ENCODE results near the gene FAM81B. TPM values are rescaled to one million over a fixed set of nuclear protein-coding genes. Genes with fewer than 3 reads are reported as not detected.

The FAM81B gene
- total RNA-seq, 4 donors from 2014 or later, result not detected

DNA sequence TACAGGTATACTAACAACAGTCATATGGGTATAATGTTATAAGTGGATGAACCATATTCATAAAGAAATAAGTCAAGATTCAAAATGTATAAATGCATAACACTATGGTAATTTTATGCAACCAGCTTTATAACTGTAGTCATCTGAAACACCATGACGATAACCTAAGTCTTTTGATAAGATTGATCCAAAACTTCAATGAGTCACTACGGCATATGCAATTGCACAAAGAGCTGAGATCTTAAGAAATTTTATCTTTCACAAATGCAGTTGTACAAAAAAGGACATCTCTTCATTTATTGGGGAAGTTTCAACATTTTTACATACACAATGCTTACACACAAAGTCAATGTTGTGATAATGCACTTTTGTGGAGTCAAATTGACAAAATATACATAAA, 20.3 kb downstream of the FAM81B start:
- H3K36me3 ChIP-seq, result no peaks in the 10 kb centered on the region
- intact Hi-C loops (cut with DNase I; ENCODE audit: low total_unique reads) (no loop called here), in situ Hi-C loops (cut with MboI; ENCODE audit: low sequenced_read_pairs in 4 of 4) (no loop called here)
- no peak overlapping the region for H3K27ac ChIP-seq
- H3K9me3 ChIP-seq, result no peaks in the 10 kb centered on the region
- DNase-seq (no peak), ATAC-seq (no peak)
- H3K4me3 ChIP-seq, result no peak overlapping the region
- no peaks in the 10 kb centered on the region for H3K27me3 ChIP-seq
- H3K4me1 ChIP-seq, result no peaks in the 10 kb centered on the region
- TF ChIP-seq POLR2A (IDR thresholded peaks at IDR 0.05), result no peak
- TF ChIP-seq, protein P1, sequence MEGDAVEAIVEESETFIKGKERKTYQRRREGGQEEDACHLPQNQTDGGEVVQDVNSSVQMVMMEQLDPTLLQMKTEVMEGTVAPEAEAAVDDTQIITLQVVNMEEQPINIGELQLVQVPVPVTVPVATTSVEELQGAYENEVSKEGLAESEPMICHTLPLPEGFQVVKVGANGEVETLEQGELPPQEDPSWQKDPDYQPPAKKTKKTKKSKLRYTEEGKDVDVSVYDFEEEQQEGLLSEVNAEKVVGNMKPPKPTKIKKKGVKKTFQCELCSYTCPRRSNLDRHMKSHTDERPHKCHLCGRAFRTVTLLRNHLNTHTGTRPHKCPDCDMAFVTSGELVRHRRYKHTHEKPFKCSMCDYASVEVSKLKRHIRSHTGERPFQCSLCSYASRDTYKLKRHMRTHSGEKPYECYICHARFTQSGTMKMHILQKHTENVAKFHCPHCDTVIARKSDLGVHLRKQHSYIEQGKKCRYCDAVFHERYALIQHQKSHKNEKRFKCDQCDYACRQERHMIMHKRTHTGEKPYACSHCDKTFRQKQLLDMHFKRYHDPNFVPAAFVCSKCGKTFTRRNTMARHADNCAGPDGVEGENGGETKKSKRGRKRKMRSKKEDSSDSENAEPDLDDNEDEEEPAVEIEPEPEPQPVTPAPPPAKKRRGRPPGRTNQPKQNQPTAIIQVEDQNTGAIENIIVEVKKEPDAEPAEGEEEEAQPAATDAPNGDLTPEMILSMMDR (IDR thresholded peaks at IDR 0.05 in 4 of 5, conservative IDR thresholded peaks at IDR 0.05 in 1 of 5), result no peak

DNA sequence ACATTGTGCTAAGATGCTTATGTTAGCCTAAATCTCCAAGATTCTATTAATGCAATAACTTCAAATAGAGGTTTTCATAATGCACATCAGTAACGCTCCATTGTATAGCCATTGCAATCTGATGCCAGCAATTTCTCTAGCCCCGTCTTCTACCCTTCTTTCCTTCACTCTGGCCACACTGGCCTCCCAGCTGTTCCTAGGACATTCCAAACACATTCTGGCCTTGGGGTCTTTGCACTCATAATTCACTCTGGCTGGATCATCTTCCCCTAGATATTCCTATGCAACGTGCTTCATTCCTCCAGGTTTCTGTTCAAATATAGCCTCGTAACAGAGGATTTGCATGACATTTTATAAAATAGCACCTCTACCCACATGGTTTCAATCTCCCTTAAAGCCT, 23.3 kb downstream of the FAM81B start:
- Histone ChIP-seq H3K36me3 (no peaks in the 10 kb centered on the region), H3K9me3 (no peaks in the 10 kb centered on the region), H3K4me1 (no peaks in the 10 kb centered on the region), H3K4me3 (no peak overlapping the region), H3K27ac (no peak overlapping the region), H3K27me3 (no peaks in the 10 kb centered on the region)
- in situ Hi-C loops (cut with MboI; ENCODE audit: low sequenced_read_pairs in 4 of 4), result no loop called here
- intact Hi-C loops (cut with DNase I; ENCODE audit: low total_unique reads), result no loop called here
- no peak for TF ChIP-seq POLR2A (IDR thresholded peaks at IDR 0.05)
- TF ChIP-seq, protein P1 (IDR thresholded peaks at IDR 0.05 in 4 of 5, conservative IDR thresholded peaks at IDR 0.05 in 1 of 5), result no peak
- DNase-seq, result no peak
- ATAC-seq, result no peak

DNA sequence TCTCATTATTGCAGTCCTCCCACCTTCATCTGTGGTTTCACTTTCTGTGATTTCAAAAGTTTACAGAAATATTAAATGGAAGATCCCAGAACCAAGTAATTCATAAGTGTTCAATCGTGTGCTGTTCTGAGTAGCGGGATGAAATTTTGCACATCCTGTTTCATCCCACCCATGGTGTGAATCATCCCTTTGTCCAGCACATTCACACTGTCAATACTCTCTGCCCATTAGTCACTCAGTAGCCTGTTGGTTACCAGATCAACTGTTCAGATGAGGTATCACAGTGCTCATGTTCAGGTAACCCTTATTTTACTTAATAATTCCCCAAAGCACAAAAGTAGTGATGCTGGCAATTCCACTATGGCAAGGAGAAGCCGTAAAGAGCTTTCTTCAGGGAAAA, 26.8 kb downstream of the FAM81B start:
- H3K27ac ChIP-seq, result no peak overlapping the region
- H3K27me3 ChIP-seq, result no peaks in the 10 kb centered on the region
- DNase-seq, result no peak
- no peaks in the 10 kb centered on the region for H3K4me1 ChIP-seq
- ATAC-seq, result no peak
- H3K4me3 ChIP-seq, result no peak overlapping the region
- TF ChIP-seq, protein P1 (IDR thresholded peaks at IDR 0.05 in 4 of 5, conservative IDR thresholded peaks at IDR 0.05 in 1 of 5), result no peak
- TF ChIP-seq POLR2A (IDR thresholded peaks at IDR 0.05), result no peak
- intact Hi-C loops (cut with DNase I; ENCODE audit: low total_unique reads) (no loop called here), in situ Hi-C loops (cut with MboI; ENCODE audit: low sequenced_read_pairs in 4 of 4) (no loop called here)
- H3K9me3 ChIP-seq, result no peaks in the 10 kb centered on the region
- H3K36me3 ChIP-seq, result no peaks in the 10 kb centered on the region

DNA sequence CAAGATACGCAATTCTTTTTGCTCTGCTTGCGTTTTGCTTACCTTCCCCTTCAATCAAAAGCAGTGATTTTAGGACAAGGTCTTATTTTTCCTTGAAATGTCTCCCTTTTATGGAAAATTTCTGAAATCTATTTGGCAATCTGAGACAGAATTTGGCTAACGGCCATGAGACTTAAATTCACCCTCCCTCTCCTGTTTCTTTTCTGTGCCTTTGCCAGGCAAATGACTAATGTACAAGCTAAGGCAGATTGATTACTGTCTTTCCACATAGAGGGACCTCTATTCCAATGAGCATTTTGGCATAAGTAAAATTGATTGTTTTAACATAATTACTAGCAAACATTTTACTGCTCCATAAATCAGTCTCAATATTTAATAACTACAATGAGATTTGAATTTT, 31.7 kb downstream of the FAM81B start:
- TF ChIP-seq POLR2A (IDR thresholded peaks at IDR 0.05), result no peak
- TF ChIP-seq, protein P1 (IDR thresholded peaks at IDR 0.05 in 4 of 5, conservative IDR thresholded peaks at IDR 0.05 in 1 of 5), result no peak
- H3K4me3 ChIP-seq, result no peak overlapping the region
- H3K27ac ChIP-seq, result no peak overlapping the region
- no peaks in the 10 kb centered on the region for H3K36me3 ChIP-seq
- DNase-seq (no peak), ATAC-seq (no peak)
- intact Hi-C loops (cut with DNase I; ENCODE audit: low total_unique reads) (no loop called here), in situ Hi-C loops (cut with MboI; ENCODE audit: low sequenced_read_pairs in 4 of 4) (no loop called here)
- no peaks in the 10 kb centered on the region for H3K27me3 ChIP-seq
- H3K9me3 ChIP-seq, result no peaks in the 10 kb centered on the region
- H3K4me1 ChIP-seq, result no peaks in the 10 kb centered on the region

DNA sequence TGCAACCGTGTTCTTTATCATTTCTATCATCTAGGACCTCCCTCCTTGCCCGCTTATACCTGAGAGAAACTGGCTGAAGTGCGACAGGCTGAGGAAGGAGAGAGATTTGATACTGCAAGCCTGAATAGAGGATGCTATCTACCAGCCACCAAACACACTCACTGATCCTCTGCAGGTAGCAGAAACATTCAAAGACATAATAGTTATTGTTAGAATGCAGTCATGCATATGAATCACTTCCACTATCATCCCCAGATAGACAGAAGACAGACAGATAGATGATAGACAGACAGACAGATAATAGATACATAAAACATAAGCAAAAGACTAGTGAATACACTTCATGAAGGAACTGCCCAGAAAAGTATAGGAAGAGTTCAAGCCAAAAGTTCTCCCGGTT, 32.9 kb downstream of the FAM81B start:
- Histone ChIP-seq H3K36me3 (no peaks in the 10 kb centered on the region), H3K4me3 (no peak overlapping the region), H3K27me3 (no peaks in the 10 kb centered on the region), H3K4me1 (no peaks in the 10 kb centered on the region), H3K27ac (no peak overlapping the region), H3K9me3 (no peaks in the 10 kb centered on the region)
- ATAC-seq, result no peak
- no peak for DNase-seq
- in situ Hi-C loops (cut with MboI; ENCODE audit: low sequenced_read_pairs in 4 of 4), result no loop called here
- intact Hi-C loops (cut with DNase I; ENCODE audit: low total_unique reads), result no loop called here
- TF ChIP-seq POLR2A (IDR thresholded peaks at IDR 0.05), result no peak

Measured in gastrocnemius medialis (tissue), 4 donors.